GM12878 (cell line): ENCODE measurements around the gene ADGB. TPM values are rescaled to one million over a fixed set of nuclear protein-coding genes. Genes with fewer than 3 reads are reported as not detected.

ENCODE experiments used
- ATAC-seq: fragments of 200-7000 bp; cut with Tn5 transposase; 3 replicates; pipeline ENCODE4 v1.9.1; 2020; ENCODE audit warnings: mild to moderate bottlenecking, moderate library complexity
- BruUV-seq: library from RNA; stranded (reverse); fragments of 400-500 nt; replicated peaks from 2 replicates; lab custom pipeline; 2021; lab: Mats Ljungman, UMichigan
- CTCF ChIA-PET: fragments of 300-600 bp; sonication (Branson Sonifier 250); formaldehyde crosslinking; extraction: SDS; loops from one replicate; lab custom pipeline; 2021; ENCODE audit warnings: inconsistent platforms; lab: Yijun Ruan, JAX
- POLR2A ChIA-PET: fragments of 350-600 bp; formaldehyde crosslinking; extraction: SDS; loops from one replicate; lab custom pipeline; 2021; ENCODE audit warnings: inconsistent platforms; lab: Charles Lee
- RAD21 ChIA-PET: fragments of 300-600 bp; sonication (Branson Sonifier 250); formaldehyde crosslinking; loops from one replicate; lab custom pipeline; 2023; ENCODE audit warnings: antibody characterized with exemption; ENCODE audit not compliant: unreplicated experiment; lab: Charles Lee
- SMC1A ChIA-PET: fragments of 300-600 bp; sonication (Branson Sonifier 250); formaldehyde crosslinking; loops from one replicate; lab custom pipeline; 2023; ENCODE audit not compliant: unreplicated experiment, uncharacterized antibody; lab: Charles Lee
- DNase-seq: peaks from one replicate; pipeline ENCODE4 v3.0.0-alpha.2; 2011; ENCODE audit warnings: low read depth, low spot score
- FAIRE-seq: peaks from 3 replicates; lab custom pipeline; 2011; peaks lifted over from hg19 to GRCh38; lab: Jason Lieb, UNC
- H2AFZ ChIP-seq: 2 replicates; pipeline ENCODE4 v1.6.0; 2011; ENCODE audit warnings: low read depth, low read length, control low read depth; ENCODE audit not compliant: control insufficient read depth
- H3K27ac ChIP-seq: 2 replicates; pipeline ENCODE4 v1.5.1; 2011; ENCODE audit warnings: control low read depth; ENCODE audit not compliant: control insufficient read depth, insufficient read depth
- H3K27me3 ChIP-seq, 2 experiments: replicated peaks in 1 of 2; 2 replicates each; pipeline versions ENCODE4 v1.6.0 to v1.6.1; 2011; ENCODE audit warnings: low read length in 1 of 2; ENCODE audit not compliant: control insufficient read depth in 2 of 2, insufficient read depth in 2 of 2
- H3K36me3 ChIP-seq, 2 experiments: 2 replicates each; pipeline ENCODE4 v1.5.1; 2011; ENCODE audit warnings: low read length in 1 of 2; ENCODE audit not compliant: control insufficient read depth in 2 of 2, insufficient read depth in 2 of 2
- H3K4me1 ChIP-seq: 2 replicates; pipeline ENCODE4 v1.6.1; 2011; ENCODE audit warnings: mild to moderate bottlenecking, low read length, moderate library complexity, mixed read lengths; ENCODE audit not compliant: control insufficient read depth, insufficient read depth
- H3K4me2 ChIP-seq: 2 replicates; pipeline ENCODE4 v1.6.0; 2011; ENCODE audit warnings: control low read depth; ENCODE audit not compliant: control insufficient read depth, insufficient read depth
- H3K4me3 ChIP-seq: fragments of 200-600 bp; sonication (generic); 2 replicates; pipeline ENCODE4 v1.5.1; 2016
- H3K79me2 ChIP-seq: 2 replicates; pipeline ENCODE4 v1.6.0; 2011; ENCODE audit warnings: low read length; ENCODE audit not compliant: control insufficient read depth, insufficient read depth
- H3K9ac ChIP-seq: 2 replicates; pipeline ENCODE4 v1.8.0; 2011; ENCODE audit warnings: low read length, control low read depth, mixed read lengths; ENCODE audit not compliant: control insufficient read depth, insufficient read depth
- H3K9me3 ChIP-seq: replicated peaks from 3 replicates; pipeline ENCODE4 v1.5.1; 2011; ENCODE audit warnings: mild to moderate bottlenecking, low read length; ENCODE audit not compliant: control insufficient read depth, insufficient read depth
- H4K20me1 ChIP-seq: 2 replicates; pipeline ENCODE4 v1.6.0; 2011; ENCODE audit not compliant: control insufficient read depth, insufficient read depth
- ESRRA ChIP-seq: IDR thresholded peaks from 2 replicates; pipeline ENCODE4 v1.6.1; 2012; ENCODE audit warnings: mild to moderate bottlenecking, low read length, improper control_type of control experiment
- NFYB ChIP-seq: IDR thresholded peaks from 2 replicates; pipeline ENCODE4 v1.6.1; 2011; ENCODE audit warnings: low read depth, mild to moderate bottlenecking, low read length, improper control_type of control experiment, moderate library complexity; ENCODE audit not compliant: insufficient read depth
- STAT3 ChIP-seq: IDR thresholded peaks from 2 replicates; pipeline ENCODE4 v1.6.1; 2011; ENCODE audit warnings: low read depth, low read length, improper control_type of control experiment
- TCF7 ChIP-seq: IDR thresholded peaks from 2 replicates; pipeline ENCODE4 v1.6.1; 2014; ENCODE audit warnings: antibody characterized with exemption, borderline replicate concordance
- ZNF217 ChIP-seq: fragments of 450-650 bp; IDR thresholded peaks from 2 replicates; pipeline ENCODE4 v1.6.1; 2017; ENCODE audit warnings: antibody characterized with exemption, mild to moderate bottlenecking
- WGBS: methylation state at CpG from one replicate; pipeline ENCODE4 v1.1.6; 2016; ENCODE audit warnings: low lambda C conversion rate; ENCODE audit not compliant: insufficient replicate concordance, insufficient coverage; ENCODE audit errors: missing lambda C conversion rate; 5-methylcytosine and 5-hydroxymethylcytosine counted together
- in situ Hi-C: fragments of 300-500 bp; cut with MboI; formaldehyde crosslinking; loops from 9 replicates; pipeline ENCODE4 v1.14.3; 2018; ENCODE audit warnings: mixed read lengths
- intact Hi-C: fragments of 100-400 bp; cut with micrococcal nuclease; formaldehyde crosslinking; loops from one replicate; pipeline ENCODE4 v1.14.2; 2022; ENCODE audit not compliant: unreplicated experiment
- polyA plus RNA-seq, 11 experiments: library from polyadenylated mRNA; depleted of rRNA in 4 of 11; unstranded in 6 of 11; stranded (reverse) in 5 of 11; fragments of >200 nt; fragmentation: Nextera tagmentation in 4 of 11; fragmentation: Illumina TruSeq in 1 of 11; extraction: Ambion mirVana in 4 of 11; extraction: Trizol in 1 of 11; gene quantifications; 1 replicate in 1 of 11; 2 replicates in 10 of 11; pipeline versions ENCODE4 v1.2.1 to v1.2.3, GENCODE V29; 2011 to 2016; ENCODE audit warnings: inconsistent platforms in 2 of 11, missing spikeins in 2 of 11, low read depth in 1 of 11
- total RNA-seq, 4 experiments: library from RNA; depleted of rRNA in 3 of 4; stranded (reverse); fragments of >200 nt in 3 of 4; fragmentation: Illumina TruSeq in 1 of 4; extraction: Trizol in 1 of 4; gene quantifications; 2 replicates each; pipeline versions ENCODE4 v1.2.1 to v1.2.3, GENCODE V29; 2013 to 2021
- TF ChIP-seq, protein P1 (sequence below): IDR thresholded peaks from 2 replicates; pipeline ENCODE4 v1.6.1; 2012; ENCODE audit warnings: low read length, inconsistent platforms
- TF ChIP-seq, protein P2 (sequence below): IDR thresholded peaks from 2 replicates; pipeline ENCODE4 v1.6.1; 2012; ENCODE audit warnings: low read depth, low read length, improper control_type of control experiment
- TF ChIP-seq, protein P3 (sequence below), 3 experiments: IDR thresholded peaks in 2 of 3; conservative IDR thresholded peaks in 1 of 3; 2 replicates each; pipeline ENCODE4 v1.5.1; 2011; ENCODE audit warnings: low read depth in 3 of 3, low read length in 3 of 3, mild to moderate bottlenecking in 3 of 3, control low read depth in 2 of 3, moderate library complexity in 2 of 3, inconsistent platforms in 1 of 3, mixed read lengths in 1 of 3; ENCODE audit not compliant: control insufficient read depth in 2 of 3, insufficient read depth in 1 of 3; ENCODE audit errors: extremely low read depth in 1 of 3

Gene ADGB
- total and polyA plus RNA-seq, 10 of the 15 experiments (the other 5 are each of a cell fraction or from before 2014, with no cell fraction given): not detected

DNA sequence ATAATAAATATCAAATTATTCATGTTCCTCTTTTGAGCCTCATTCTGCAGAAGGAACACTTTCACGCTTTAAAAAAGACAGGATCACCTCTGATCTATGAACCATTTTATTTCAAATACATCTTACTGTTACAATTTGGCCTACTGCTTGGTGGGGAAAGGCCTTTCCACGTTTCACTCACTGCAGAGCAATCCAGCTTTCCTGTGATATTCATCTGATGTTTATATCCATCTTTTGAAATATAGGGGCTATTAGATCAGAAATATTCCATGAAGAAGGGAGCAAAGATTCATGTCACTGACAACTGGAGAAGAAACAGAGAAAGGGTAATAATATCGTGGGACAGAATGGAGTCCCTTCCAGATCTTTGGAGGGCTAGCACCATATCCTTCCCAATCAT, 262.9 kb downstream of the ADGB start:
- no peak for FAIRE-seq
- no peak overlapping the region for H3K9ac ChIP-seq
- H4K20me1 ChIP-seq: no peaks in the 10 kb centered on the region
- no peak for ATAC-seq
- TF ChIP-seq ESRRA (no peak), TCF7 (no peak), STAT3 (no peak), NFYB (no peak), ZNF217 (no peak)
- TF ChIP-seq, protein P1, sequence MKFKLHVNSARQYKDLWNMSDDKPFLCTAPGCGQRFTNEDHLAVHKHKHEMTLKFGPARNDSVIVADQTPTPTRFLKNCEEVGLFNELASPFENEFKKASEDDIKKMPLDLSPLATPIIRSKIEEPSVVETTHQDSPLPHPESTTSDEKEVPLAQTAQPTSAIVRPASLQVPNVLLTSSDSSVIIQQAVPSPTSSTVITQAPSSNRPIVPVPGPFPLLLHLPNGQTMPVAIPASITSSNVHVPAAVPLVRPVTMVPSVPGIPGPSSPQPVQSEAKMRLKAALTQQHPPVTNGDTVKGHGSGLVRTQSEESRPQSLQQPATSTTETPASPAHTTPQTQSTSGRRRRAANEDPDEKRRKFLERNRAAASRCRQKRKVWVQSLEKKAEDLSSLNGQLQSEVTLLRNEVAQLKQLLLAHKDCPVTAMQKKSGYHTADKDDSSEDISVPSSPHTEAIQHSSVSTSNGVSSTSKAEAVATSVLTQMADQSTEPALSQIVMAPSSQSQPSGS: no peak
- TF ChIP-seq, protein P2, sequence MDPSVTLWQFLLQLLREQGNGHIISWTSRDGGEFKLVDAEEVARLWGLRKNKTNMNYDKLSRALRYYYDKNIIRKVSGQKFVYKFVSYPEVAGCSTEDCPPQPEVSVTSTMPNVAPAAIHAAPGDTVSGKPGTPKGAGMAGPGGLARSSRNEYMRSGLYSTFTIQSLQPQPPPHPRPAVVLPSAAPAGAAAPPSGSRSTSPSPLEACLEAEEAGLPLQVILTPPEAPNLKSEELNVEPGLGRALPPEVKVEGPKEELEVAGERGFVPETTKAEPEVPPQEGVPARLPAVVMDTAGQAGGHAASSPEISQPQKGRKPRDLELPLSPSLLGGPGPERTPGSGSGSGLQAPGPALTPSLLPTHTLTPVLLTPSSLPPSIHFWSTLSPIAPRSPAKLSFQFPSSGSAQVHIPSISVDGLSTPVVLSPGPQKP: no peak
- TF ChIP-seq, protein P3, sequence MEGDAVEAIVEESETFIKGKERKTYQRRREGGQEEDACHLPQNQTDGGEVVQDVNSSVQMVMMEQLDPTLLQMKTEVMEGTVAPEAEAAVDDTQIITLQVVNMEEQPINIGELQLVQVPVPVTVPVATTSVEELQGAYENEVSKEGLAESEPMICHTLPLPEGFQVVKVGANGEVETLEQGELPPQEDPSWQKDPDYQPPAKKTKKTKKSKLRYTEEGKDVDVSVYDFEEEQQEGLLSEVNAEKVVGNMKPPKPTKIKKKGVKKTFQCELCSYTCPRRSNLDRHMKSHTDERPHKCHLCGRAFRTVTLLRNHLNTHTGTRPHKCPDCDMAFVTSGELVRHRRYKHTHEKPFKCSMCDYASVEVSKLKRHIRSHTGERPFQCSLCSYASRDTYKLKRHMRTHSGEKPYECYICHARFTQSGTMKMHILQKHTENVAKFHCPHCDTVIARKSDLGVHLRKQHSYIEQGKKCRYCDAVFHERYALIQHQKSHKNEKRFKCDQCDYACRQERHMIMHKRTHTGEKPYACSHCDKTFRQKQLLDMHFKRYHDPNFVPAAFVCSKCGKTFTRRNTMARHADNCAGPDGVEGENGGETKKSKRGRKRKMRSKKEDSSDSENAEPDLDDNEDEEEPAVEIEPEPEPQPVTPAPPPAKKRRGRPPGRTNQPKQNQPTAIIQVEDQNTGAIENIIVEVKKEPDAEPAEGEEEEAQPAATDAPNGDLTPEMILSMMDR (IDR thresholded peaks at IDR 0.05 in 2 of 3, conservative IDR thresholded peaks at IDR 0.05 in 1 of 3; ENCODE audit: control insufficient read depth in 2 of 3, extremely low read depth in 1 of 3, insufficient read depth in 1 of 3, low read depth in 3 of 3, low read length in 3 of 3): no peak
- H3K27me3 ChIP-seq: no peaks in the 10 kb centered on the region; a peak in 1 of 4 replicates
- WGBS: 24% methylated on average over 3 of the region's 3 CpGs
- BruUV-seq: no TSS peak
- H3K4me3 ChIP-seq: no peak overlapping the region
- no peaks in the 10 kb centered on the region; the same call in 1 of the 2 replicates for H3K4me1 ChIP-seq
- ChIA-PET CTCF (interaction anchor here (0.9 kb wide), 1 partner anchor 403 kb away, joined by 3 read pairs; no protein-coding TSS in a partner anchor), POLR2A (interaction anchor here (0.6 kb wide), 1 partner anchor 396 kb away, joined by 3 read pairs; no protein-coding TSS in a partner anchor), RAD21 (no interaction called here), SMC1A (no interaction called here)
- no peak for DNase-seq
- H3K36me3 ChIP-seq: no peaks in the 10 kb centered on the region
- H3K9me3 ChIP-seq: no peaks in the 10 kb centered on the region
- no peaks in the 10 kb centered on the region for H3K79me2 ChIP-seq
- no peak overlapping the region for H3K27ac ChIP-seq
- intact Hi-C loops (no loop called here), in situ Hi-C loops (no loop called here)
- no peak overlapping the region for H3K4me2 ChIP-seq
- no peak overlapping the region for H2AFZ ChIP-seq
